Erythroblast (primary cell): ENCODE measurements around the gene NACA2.
"Not testable (repeated sequence)": the region's sequence is repeated elsewhere in the genome, so short reads cannot be mapped to it uniquely, and the experiment has no call there.

Experiments
- DNase-seq, 2 experiments: peaks; one replicate each; lab custom pipeline; 2025; lab: John Stamatoyannopoulos, UW
- GATA1 ChIP-seq: IDR thresholded peaks from 2 replicates; pipeline ENCODE4 v1.6.1; 2011; ENCODE audit warnings: low read depth, mild to moderate bottlenecking, control low read depth, low read length, moderate library complexity
- POLR2A ChIP-seq: IDR thresholded peaks from 2 replicates; pipeline ENCODE4 v1.6.1; 2011; ENCODE audit warnings: mild to moderate bottlenecking, low read length

The NACA2 gene

DNA sequence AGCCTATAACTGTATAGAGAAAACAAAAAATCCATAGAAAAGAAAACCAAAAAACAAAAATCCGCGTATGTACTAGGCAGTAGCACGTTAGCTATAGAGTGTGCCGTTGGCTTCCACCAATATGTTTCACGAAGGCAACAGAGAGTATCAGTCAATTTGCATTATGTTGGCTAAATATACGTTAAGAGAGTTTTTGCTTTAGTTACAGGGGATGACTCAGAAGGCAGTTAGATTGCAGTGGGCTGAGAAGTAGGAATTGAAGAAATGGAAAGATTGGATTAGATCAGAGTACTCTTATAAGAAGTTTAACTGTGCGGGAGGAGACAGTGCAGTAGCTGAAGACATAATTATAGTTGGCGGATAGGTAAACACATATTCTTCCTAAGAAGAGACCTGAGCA is 911 bp upstream of the NACA2 start:
- DNase-seq = no peak

DNA sequence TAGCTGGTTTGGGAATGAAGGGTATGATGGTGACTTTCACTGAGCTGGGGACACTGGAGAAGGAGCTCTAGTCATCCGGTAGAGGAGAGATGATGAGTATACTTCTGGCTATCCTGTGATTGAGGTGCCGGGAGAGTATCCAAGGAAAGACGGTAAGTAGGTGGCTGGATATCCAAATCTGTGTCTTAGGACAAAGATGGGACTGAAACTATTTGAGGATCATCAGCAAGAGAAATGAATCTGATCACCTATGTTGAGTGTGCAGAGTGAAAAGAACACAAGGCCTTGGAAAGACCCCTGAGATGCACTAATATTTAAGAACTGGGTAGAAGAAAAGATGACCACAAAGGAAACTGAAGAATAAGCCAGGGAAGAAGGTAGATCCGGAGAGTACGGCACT is 1.0 kb downstream of the NACA2 start:
- no peak for TF ChIP-seq POLR2A
- no peak for TF ChIP-seq GATA1
- no peak for DNase-seq

More for the DNA sequence above, 911 bp upstream of the NACA2 start:
- TF ChIP-seq POLR2A (no peak), GATA1 (no peak)

DNA sequence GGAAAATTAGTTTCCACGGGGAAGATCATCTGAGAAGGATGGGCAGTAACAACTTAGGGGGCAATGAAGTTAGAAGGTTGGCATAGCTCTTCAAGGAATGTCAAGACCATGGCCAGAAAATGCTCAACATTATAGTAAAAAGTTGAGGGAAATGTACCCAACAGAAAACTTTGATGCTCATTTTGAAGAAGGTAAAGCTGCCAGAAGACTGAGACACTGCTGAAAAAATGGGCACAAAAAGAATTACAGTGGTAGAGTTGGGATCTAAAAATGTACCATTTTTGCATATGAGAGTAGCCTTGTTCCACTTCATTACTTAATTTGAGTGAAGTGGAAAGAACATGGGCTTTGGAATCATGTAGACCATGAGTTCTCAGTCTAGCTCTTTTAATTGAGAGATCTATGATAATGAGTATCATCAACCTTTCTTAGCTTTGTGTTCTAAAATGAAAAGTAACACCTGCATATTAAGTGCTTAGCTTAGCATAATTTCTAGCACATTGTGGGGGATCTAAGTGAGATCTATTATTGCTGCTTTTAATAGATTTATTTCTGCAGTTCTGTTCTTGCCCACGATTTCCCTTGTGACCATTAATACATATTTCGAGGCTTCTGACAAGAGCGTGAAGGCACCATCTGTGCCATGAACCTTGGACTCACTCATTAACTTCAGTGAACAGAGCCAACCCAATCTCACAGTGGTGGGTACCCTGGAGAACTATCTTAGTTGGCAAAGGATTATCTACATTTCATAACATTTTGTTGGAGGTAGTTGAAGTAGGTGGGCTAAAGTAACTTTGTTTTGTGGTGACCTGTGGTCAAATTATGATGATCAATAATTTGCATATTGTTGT is 3.0 kb downstream of the NACA2 start:
- no peak for DNase-seq
- no peak for TF ChIP-seq GATA1
- no peak for TF ChIP-seq POLR2A

DNA sequence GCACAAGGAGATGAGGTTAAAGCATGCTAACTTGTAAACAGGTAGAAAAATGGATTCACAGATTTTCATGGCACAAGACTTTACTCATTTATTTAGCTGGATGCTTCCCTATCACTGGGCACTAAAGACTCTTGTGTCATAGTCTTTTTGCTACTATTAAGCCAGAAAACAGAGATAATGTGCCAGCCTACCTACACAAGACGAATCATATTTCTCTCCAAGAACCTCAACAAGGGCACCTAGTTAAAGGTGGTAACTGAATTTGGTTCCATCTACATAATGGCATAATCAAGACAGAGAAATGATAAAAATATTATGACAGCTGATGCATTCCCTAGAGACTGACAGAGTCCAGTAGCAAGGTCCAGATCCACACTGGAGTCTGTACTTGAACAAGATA is 3.8 kb downstream of the NACA2 start:
- no peak for DNase-seq
- TF ChIP-seq POLR2A (no peak), GATA1 (no peak)

DNA sequence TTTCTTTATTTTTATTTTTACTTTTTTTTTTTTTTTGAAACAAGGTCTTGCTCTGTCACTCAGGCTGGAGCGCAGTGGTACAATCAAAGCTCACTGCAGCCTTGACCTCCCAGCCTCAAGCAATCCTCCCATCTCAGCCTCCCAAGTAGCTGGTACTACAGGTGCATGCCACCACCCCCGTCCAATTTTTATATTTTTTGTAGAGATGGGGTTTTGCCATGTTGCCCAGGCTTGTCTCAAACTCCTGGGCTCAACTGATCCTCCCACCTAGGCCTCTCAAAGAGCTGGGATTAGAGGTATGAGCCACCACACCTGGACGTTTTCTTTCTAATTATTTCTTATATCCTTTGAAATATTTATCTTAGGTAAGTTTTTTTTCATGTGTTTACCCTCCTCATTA is 4.4 kb downstream of the NACA2 start:
- not testable (repeated sequence) for DNase-seq

DNA sequence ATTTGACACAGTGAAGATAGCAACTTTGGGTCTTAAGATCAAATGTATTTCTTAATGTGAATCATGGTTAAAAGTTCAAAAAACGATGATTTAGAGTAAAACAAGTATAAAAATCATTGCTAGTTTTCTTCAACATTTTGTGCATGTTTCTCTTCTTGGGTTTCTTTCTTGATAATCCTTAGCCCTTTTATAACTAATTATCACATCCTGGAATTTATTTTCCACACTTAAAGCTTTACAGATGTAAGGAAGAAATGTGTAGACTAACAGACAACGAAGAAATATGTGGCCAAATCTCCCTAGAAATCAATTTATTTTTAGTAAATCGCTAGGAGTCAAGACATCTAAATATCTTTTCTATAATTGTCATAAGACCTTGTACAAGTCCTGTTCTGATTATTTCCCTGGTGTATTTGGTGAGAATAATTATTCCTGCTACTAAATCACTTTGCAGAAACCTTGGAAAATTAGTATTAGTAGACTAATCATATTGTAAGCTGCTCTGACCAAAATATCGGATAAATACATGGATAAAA is 4.9 kb downstream of the NACA2 start:
- TF ChIP-seq POLR2A (no peak), GATA1 (no peak)
- DNase-seq = no peak

DNA sequence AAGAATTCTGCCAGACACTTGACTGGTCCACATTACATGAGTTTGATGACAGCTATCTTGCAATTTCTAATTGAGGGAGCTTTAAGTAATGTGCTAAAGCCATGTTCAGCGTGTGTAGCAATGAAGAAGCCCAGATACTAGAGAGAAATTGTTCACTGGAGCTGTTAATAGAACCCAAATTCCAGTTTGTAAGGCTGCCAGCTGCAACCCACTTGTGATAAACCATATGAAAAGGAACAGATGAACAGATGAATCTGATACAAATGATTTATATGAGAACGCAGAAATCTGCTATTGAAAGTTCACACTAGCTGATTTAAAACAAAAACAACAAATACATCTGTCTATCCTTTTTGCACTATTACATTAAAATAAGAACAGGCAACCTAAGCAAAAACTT is 6.2 kb downstream of the NACA2 start:
- no peak for DNase-seq
- TF ChIP-seq GATA1 (no peak), POLR2A (no peak)

DNA sequence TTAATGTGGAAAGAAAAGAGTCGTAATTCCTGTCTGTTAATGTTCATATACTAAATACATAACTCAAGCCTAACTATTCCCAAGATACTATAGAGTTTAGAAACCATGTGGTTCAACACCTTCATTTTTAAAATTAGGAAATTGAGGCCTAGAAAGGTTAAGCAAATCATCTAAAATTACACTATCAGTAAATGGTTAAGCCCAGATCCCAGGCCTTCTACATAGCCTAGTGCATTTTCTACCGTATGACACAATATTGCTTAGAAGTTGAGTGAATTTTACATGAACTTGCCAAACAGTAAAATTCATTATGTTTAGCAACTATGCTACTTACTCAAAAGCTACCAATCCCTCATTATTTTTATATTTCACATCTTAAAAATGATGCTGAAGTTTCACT is 6.8 kb downstream of the NACA2 start:
- no peak for DNase-seq
- TF ChIP-seq POLR2A = no peak
- no peak for TF ChIP-seq GATA1

DNA sequence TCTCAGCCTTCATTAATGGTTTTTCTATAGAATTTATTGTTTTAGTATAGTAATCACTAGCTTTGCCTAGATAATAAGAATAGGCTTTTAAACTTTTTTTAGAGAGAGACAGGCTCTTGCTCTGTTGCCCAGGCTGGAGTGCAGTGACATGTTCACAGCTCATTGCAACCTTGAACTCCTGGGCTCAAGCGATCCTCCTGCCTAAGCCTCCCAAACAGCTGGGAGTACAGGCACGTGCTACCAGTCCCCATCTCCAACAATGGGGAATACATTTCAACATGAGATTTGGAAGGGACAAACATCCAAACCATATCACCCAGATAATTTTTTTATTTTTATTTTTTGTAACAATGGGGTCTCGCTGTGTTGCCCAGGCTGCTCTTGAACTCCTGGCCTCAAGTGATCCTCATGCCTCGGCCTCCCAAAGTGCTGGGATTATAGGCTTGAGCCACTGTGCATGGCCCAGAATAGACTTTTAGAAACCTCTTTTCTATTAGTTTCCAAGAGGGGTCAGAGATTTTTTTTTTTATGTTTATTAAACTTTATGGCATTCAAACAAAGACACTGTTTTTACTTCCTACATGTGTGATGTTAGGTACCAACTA is 7.3 kb downstream of the NACA2 start:
- DNase-seq = no peak
- no peak for TF ChIP-seq POLR2A

DNA sequence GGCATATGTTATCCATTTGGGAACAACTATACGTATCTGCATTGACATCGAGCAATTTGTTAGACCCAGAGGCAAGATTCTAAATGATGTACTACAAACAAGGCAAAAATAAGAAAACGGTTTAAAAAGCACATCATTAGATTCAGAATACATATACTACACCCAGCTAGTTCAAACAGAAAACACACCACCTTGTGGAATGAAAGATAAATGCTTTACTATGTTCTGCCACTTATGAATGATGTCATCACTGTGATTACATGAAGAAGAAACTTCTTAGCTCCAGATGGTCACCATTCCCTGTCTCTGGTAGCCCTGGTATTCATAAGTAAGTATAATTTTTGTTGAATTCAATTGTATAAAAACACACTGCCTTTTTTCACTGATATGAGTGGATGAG is 7.8 kb downstream of the NACA2 start:
- peak; percentile 15 to 36 for DNase-seq
- no peak for TF ChIP-seq POLR2A
- no peak for TF ChIP-seq GATA1

DNA sequence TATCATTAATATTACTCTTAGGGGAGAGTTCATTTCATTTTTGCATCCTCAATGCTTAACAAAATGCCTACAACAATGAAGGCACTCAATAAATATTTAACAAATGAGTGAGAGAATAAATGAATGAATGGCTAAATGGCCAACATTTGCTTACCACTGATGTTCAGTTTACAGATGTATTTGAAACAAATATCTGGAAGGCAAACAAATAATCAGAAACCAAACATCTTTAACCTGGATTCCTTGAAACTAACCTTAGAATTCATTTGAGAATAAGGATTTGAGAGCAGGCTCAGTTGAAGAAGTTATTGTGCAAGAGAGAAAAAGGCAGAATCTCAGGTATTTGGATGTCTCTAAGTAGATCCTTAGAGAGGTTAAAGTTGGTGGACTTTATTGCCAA is 8.4 kb downstream of the NACA2 start:
- TF ChIP-seq POLR2A (no peak), GATA1 (no peak)
- DNase-seq = no peak

DNA sequence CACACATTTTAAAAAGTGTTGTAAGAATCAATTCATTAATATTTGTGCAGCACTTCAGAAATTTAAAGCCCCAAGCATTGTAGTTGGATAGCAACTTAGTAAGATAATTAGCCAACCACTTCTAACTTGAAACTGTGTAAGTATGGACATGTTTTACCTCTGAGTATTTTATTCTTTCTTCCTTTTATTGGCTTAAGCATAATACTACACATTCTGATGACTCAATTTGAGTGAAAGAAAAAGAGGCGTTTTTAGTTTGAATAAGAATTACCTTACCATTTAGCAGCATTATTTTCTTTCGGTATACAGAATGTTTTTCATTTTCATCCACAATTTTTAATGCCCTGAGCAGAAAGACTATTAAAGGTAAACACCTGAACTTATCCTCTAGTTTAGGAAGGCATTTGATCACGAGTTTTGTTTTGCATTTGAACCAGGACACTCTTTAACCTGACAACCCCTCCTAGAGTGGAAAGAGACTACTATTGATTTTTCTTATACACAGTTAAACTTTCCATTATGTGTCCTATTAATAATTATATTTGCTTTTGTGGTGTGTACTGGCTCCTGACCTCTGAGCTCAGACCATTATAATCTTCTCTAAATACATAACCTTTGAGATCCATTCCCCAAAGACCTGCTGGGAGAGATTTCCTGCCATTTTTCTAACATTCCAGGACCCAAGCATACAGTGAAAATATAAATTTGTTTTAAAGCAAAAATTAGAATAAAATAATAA is 9.2 kb downstream of the NACA2 start:
- no peak for TF ChIP-seq POLR2A
- no peak for DNase-seq

DNA sequence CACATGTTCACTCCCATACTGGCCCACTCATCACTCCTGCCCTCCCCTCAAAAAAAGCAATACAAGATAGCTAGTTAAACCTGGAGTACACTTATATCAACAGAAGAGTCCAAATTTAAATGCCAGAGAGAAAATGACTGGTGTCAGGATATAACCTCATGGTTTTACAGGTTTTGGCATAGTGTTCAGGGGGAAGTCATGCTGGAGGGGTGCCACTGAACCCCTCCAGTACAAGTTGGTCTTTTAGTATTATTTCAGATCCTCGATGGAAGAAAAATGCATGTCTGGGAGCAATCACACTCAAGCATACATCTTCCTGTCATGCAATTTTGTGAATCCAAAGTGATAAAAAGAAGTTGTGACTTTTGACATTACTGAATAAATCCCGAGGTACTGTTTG is 10.5 kb downstream of the NACA2 start:
- no peak for DNase-seq
- no peak for TF ChIP-seq POLR2A
- TF ChIP-seq GATA1 = no peak

DNA sequence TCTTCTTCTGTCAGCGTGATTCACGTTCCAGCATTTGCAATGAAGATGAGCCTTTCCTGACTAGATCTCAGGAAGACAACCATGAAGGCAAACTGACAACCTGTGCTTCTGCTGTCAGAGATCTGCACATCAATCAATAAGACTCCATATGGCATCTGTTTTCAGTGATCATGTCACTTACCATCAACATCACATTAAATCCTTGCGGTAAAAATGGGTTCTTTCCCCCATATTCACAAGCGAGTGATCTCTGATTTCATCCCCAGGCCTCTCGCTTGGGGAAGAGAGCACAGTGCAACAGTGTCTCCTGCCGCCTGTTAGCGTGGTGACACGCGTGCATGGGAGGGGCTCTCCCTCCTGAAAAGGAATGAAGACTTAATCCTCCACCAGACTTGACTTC is 11.1 kb downstream of the NACA2 start:
- TF ChIP-seq POLR2A = no peak
- TF ChIP-seq GATA1 = no peak
- no peak for DNase-seq

DNA sequence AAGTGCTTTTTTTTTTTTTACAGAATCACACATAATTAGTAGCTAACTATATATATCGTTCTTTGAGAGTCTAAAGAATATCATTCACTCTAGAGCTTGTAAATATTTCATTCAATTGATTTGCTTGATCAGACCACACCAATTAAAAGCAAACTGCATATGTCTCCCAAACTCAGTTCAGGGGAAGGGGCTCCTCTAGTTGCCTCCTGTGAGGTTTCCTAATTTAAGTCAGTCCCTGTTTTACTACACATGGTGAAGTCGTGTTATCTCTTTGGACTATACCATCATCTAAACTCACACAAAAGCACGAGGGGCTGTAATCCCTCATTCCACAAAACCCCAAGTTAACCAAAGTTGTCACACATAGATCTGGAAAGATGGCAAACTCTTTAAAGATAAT is 11.7 kb downstream of the NACA2 start:
- no peak for DNase-seq
- TF ChIP-seq GATA1 = no peak
- no peak for TF ChIP-seq POLR2A
